HG03342 (cell line): ENCODE measurements around the gene KLHL40.

Experiments used
- ATAC-seq: cut with Tn5 transposase; IDR thresholded peaks from one replicate; pipeline ENCODE4 v1.9.1; 2021; ENCODE audit warnings: mild to moderate bottlenecking, moderate library complexity; ENCODE audit not compliant: unreplicated experiment

KLHL40 gene

DNA sequence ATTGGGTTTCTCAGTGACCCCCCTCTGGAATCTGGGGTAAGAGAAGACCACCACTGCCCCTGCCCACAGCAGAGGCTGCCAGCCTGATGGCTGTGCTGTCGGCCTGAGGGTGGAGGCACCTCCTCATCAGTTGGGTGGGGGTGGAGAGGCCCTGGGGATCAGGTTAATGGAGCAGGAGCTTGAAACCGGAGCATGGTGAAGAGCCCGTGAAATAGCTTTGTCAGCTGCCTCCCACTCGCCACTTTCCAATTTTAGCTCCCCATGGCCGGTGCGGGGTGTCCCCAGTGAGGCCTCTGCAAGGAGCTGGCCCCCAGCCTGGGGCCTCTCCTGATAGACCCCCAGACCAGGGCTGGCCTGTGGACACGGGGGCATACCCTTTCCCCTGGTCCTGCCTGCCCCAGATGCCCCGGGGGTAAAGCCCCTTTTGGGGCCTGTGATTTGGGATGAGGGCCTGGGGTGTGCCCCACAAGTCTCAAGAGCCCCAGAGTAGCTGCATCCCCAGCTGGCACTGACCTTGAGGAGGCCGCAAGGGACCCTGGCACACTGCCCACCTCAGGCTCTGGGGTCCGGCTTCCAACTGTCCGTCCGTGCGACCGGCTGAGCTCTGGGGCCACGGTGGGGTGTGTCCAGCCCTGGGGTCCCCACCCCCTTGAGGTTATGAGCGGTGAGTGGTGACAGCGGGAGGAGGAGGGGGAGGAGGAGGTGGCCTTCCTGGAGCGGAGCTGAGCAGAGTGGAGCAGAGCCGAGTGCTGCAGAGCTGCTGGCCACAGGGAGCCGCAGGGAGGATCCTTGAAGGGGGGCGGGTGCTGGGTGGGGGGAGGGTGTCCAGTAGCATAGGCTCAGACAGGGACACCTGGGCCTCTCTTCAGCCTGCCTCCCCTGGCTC lies 17.0 kb downstream of the KLHL40 start, which contains the start of gene HHATL:
HHATL (minus strand) TSS at position 733 of the 886 bp plus-strand sequence. CDS start 1,972 bp downstream, outside the sequence.
- no peak for ATAC-seq

DNA sequence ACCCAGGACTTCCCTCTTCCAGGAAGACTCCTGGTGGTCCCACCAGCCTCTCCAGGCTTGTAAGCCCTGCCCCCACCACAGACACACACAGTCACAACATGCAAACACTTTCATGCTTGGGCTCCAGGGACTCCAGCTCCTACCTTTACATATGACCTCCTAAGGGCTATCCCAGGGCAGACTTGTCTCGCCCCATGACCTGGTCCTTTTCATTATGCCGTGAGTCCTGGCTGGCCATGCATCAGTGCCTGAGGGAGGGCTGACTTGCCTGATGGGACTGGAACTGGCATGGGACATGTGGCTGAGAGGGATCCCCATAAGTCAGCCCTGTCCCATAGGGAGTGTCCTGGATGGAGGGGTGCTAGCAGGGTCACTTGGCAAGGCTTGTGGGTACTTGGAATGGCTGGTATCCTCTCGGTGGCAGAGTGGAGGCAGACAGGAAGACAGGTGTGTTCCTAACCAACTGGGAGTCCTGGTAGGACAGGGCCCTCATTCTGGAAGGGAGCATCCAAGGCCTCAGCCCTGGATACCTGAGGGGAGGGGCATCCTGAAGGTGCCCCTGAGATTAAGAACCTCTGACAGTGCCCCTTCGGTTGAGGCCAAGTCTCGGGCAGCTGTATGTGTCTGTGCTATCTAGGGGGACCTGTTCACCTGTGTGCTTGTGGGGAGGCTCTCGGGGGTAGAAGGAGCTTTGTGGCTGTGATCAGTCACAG lies 17.8 kb downstream of the KLHL40 start:
- no peak for ATAC-seq

DNA sequence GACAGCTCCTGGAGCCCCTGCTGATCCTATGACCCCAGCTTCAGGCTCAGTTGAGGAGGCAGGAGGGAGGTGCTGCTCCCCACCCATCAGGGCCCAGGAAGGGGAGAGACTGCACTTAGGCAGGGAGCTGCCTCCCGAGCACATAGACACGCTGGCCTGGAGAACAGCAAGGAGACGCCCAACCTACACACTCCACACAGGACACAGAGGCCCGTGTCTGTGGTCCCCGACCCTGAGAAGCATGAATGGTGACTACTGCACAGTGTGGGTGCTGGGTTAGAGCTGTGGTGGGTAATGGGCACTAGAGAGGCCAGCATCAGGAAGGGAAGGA lies 18.3 kb downstream of the KLHL40 start:
- ATAC-seq: no peak

DNA sequence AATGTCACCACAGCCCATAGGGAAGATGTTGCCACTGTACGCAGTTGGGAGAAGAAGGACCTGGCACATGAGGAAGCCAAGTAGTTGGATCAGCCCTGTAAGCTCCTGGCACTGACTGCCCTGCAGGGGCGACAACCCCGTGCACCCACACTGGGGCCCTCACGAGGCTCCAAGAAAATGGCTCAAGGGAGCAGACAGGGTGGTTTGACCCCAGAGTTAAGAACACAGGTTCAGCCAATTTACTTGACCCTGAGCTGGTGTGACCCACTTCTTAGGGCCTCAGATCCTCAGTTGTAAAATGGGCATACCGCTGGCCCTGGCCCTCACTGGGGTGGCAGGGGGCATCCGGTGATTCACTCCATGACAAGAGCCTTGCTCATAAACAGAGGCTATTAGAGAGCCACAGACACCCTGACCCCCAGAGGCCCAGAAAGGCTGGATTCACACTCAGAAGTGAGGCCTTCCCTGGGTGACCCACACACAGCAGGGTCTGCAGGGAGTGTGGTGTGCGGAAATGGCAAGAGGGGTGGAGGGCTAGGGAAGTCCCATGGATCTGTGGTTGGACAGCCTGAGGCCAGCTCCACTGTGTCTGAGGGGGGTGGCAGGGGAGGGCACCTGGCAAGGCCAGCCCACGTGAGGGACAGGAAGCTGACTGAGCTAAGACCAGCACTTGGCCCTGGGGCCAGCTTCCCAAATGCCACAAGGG lies 19.0 kb downstream of the KLHL40 start:
- no peak for ATAC-seq

DNA sequence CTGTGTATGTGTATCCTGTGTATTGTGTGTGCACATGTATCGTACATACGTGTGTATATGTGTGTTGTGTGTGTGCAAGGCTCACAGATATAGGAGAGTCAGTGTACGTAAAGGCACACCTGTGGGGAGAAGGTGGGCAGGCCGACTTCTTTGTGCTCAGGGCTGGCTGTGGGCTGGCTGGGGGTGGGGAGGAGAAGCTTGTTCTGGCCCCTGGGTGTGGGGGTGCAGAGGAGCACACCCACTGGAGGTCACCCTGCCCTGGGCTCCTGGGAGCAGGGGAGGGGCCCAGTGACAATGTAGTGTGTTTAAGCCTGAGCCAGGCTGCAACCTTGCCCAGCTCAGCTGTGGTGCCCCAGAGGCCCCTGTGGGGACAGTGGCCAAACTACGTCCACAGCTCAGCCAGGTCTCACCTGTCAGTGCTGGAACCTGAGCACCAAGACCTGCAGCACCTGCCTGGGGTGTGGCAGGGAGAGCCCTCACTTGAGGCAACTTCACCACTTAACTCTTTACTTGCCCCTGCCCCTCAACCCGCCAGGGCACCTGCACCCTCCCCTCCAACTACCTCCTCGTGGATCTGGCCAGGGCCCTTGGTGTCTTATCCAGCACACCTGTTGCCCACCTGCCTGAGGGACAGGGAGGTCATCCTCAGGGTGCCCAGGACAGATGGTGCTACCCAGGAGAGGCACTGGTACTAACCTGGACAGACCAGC lies 19.9 kb downstream of the KLHL40 start:
- ATAC-seq: no peak

DNA sequence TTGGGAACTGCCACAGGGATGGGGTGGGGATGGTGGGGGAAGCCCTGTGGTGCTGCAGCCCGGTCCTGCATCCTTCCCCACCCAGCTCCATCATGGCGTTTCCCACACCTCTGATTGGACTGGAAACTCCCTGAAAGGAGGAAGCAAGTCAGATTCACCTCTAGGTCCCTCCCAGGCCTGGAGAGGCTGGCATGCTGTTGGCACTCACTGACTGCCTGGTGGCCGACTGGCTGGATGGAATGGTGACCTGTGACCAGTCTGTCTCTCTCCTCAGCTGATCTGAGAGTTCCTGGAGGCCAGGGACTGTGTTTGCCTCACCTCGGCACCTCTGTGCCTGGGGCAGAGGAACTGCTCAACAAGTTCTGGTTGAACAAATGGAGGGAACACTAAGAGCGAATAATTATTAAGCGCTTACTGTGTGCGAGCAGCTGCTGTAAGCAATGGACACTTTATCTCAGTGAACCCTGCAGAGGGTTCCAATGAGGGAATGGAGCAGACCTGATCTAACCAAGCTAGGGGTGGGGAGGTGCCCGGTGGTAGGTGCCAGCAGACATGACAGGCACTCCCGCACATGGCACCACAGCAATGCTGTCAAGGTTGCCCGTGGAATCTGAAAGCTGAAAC lies 20.7 kb downstream of the KLHL40 start:
- no peak for ATAC-seq

DNA sequence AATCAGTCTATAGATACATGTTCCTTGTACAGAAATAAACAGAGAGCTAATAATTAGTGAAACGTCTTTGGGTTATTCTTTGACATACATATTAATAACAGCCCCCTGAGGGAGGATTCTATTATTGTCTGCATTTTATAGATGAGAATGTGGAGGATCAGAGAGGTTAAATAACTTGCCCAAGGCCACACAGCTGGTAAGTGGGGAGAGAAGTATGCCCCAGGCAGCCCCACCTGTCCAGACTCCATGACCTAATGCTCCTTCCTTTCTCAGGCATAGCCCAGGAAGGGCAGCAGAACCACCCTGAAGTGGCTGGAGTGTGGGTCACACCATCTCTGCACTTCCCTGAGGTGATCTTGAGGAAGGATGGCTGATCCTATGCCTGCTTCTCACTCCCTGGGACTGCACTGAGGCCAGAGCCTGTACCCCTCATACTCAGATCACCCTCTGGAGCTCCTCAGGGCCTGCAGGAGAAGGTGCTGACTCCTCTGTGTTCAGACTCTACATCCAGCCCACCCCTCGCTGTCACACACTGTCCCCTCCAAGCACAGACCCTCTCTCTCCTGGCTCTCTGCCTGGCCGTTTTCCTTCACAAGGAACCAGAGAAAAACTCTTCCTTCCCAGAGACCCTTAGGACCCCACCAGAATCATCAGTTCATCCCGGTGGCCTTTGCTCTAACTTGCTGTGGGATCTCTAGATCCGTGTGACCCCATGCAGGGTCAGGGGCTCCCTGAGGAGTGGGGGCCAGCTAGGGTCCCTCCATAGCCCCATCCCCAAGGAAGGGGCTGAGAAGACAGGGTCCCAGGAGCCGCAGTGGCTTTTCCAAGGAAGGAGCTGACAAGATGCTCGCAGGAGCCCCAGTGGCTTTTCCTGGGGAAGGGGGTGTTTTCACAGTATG lies 21.6 kb downstream of the KLHL40 start:
- no peak for ATAC-seq

DNA sequence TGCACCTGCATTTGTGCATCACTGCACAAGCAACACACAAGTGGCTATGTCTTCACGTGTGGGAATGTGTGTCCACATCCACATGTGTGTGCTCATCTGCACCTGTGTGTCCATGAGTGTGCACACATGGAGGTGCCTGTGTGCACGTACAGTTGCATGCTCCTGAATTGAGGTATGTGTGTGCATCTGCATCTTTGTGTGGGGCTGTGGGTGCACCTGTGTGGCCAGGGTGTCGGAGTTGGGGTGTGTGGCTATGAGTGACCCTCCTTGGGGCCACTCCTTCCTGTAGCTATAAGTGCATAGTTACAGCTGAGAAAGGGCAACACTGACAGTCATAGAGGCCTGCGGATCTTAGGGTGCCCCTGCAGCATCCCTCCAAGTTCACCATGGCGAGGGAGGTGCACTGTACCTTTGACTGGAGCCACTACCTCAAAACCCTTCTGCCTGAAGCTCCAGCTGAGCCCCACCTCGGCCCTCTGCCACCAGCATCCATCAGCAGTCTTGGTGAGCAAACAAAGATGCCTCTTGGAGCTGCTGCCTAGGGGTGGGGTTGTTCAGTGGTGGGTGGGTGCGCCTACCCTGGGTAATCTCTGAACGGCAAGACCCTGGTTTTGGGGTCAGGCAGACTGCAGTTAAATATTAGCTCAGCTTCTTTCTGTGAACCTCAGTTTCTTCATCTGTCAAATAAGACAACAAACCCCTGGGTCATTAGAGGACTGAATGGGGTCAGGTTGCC lies 22.5 kb downstream of the KLHL40 start:
- ATAC-seq: no peak

DNA sequence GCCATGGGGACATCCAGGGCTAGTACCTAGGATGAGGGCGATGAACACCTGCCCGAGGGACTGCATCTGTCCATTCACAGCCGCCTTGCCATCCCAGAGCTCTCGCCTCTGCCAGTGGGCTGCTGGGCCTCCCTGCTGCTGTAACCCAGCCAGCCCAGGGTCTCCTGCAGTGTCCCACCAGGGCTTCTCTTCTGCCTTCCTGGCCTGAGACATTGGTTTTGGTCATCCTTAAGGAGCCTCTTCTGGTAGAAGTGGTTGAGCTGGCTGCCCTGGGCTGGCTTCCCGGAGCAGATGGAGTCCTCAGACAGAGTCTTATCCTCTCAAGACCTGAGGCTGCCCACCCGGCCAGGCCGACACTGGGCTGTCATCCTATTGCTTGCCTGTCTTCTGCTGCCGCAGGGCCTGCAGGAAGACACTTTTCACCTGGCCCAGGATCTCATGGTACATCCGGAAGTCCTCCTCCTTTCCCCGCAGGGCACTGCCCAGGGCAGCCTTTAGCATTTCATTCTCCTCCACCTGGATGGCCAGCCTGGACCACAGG lies 23.3 kb downstream of the KLHL40 start:
- no peak for ATAC-seq

DNA sequence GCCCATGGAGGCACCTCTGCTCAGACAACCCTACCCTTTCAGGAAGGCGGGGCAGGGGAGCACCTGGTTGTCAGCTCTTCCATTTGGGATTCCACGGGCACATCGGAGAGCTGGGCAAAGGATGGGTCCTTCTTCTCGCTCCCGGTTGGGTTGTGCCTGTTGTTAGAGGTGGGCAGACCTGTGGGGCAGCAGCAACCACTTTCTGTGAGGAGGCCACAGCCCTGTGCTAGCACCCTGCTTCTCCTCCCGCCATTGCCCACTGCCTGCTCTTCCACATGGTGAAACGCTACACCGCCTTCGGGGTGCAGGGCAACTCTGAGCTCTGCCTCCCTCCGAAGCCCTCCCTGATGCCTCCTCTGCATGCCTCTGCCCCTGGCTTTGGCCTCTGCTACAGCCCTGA lies 24.3 kb downstream of the KLHL40 start:
- ATAC-seq: no peak

DNA sequence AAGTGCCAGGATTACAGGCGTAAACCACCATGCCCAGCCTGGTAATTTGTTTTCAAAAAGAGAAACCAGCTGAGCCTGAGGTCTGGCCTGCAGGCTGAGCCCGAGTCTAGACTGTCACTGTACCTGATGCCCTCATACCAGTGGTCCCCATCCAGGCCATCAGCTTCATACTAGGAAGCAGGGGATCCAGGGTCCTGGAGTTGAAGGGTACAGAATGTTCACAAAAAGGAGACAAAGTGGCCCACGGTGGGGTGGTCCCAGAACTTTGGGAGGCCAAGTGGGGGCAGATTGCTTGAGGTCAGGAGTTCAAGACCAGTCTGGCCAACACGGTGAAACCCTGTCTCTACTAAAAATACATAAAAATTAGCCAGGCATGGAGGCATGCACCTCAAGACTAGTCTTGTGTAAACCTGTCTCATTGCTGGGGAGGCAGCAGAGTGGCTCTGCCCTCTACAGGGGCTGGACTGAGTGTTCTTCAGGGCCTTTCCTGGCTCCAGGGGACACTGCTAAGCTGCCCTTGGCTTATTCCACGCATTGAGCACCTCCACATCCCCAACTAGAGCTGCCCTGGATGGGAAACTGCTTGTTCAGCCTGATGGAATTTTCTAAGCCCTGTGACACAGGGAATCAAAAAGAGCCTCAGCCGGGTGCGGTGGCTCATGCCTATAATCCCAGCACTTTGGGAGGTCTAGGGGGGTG lies 25.1 kb downstream of the KLHL40 start:
- no peak for ATAC-seq

DNA sequence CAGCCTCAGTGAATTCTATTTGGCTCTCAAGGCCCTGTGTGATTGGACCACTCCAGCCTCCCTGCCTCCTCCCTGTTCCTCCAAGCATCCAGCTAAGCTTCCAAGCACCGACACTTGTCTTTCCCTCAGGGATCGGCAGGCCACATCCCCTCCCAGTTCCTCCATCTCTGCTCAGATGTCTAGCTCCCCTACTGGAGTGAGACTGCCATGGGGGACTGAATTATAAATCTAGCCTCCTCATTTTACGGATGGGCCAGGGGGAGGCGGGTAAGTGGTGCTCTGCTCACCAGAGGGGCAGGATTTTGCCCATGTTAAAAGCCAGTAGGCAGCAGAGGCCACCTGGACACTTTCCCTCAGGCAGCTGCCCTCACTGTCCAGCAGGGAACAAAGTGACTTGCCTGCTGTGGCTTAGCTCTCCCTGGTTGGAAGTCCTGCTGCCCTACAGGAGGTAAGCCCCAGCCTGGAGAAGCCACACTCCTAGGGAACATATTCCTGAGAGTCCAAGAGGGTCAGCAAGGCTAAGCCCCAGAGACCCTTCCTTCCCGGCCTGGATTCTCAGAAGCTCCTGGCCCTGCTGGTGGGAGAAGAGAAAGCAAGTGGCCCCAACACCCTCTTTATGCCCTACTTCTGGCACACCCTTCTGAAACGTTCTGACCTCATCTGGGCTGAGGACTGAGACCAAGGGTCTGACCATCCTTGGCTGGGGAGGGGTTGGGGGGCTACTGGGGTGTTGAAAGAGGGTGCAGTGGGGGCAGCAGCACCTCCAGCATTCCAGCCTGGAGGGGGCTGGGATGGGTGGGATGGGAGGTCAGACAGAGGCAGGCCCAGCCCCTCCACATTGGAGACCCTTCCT lies 26.4 kb downstream of the KLHL40 start:
- ATAC-seq: no peak

DNA sequence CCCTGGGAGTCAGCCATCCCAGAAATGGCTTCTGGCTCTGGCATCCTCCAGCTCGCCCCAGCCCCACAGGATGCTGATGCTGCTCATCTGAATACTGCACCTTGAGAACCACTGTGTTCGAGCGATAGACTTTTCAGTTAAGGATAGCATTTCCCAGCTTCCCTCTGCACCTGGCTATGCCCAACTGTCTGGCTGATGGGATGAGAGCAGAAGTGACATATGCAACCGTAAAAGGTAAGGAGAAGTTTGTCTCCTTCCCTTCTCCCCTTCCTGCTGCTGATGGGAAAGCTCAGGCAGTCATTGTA lies 27.0 kb downstream of the KLHL40 start:
- no peak for ATAC-seq

DNA sequence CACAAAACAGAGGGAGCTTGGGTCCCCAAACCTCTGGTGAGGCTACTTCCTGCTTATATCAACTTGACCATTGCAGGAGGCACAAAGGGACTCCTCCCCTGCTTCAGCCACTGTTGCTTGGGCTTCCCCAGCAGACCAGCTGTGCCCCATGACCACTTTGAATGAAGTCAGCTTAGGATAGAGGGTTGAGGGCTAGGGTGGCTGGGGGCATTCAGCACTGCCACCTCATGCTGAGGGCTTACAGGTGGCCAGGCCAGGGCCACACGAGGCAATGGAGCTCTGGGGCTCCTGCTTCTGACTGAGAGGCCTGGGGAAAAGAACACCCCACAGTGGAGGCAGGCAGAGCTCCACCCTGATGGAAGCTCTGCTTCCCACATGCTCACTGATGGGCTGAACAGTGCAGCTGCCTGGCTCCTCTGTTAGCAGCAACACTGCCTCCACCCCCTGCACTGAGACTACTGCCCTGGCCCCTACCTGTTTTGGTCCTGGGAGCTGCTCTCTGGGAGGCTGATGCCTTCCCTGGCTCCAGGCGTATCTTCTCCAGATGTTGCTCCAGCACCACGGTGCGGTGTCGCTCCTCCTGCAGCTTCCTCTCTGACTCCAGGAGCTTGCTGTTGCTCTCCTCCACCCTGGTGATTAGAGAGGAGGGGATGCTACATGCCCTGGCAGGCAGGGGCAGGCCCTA lies 27.5 kb downstream of the KLHL40 start:
- no peak for ATAC-seq

DNA sequence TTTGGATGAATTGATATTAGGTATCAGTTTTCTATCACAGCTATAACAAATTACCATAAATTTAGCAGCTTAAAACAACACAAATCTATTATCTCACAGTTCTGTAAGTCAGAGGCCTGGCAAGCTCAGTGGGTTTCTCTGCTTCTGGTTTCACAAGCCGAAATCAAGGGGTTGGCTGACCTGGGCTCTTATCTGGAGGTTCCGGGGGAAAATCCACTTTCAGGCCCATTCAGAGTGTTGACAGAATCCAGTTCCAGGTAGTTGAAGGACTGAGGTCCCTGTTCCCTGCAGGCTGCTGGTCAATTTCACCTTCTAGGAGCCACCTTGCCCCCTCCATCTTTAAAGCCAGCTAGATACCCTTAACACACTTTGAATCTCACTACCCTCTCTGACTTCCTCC lies 28.4 kb downstream of the KLHL40 start:
- ATAC-seq: no peak

DNA sequence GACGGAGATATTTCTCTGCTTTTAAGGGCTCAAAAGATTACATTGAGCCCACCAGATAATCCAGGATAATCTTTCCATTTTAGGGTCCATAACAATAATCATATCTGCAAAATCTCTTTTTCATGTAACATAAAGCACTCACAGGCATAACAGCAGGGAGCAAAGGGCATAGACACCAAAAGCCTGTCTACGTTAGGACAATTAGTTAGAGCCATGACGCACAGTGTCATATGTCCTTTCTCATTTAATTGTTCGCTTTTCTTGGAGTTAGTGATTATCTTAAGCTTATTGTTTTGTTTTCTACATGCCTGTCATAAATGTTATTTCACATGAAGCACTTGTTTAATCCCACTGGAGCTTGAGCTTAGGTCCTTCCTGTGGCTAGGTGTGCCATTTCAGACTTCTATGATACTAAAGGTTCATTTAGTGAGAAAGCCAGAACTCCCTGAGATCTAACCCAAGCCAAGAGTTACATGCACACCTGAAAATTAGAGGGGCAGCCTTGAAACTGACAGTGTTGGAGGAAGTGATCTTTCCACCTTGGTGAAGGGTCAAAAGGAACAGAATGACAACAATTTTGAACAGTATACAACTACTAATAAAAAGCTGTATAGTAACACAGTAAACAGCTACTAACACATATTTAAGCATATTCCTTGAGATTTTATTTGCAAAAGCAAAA lies 29.0 kb downstream of the KLHL40 start:
- no peak for ATAC-seq
